HepG2 (cell line): ENCODE results near the gene SLC38A3. TPM values are rescaled to one million over a fixed set of nuclear protein-coding genes. Genes with fewer than 3 reads are reported as not detected.

ENCODE experiments used
- CHCHD3 ChIP-seq: sonication (generic); formaldehyde crosslinking; IDR thresholded peaks from 2 replicates; pipeline ENCODE4 v1.8.0; 2022; ENCODE audit warnings: mild to moderate bottlenecking, missing genetic modification reagents, moderate library complexity
- GFI1 ChIP-seq: sonication (generic); formaldehyde crosslinking; IDR thresholded peaks from 2 replicates; pipeline ENCODE4 v1.5.0; 2020; ENCODE audit warnings: missing genetic modification reagents, mild to moderate bottlenecking, borderline replicate concordance
- HIVEP1 ChIP-seq: sonication (generic); formaldehyde crosslinking; IDR thresholded peaks from 2 replicates; pipeline ENCODE4 v1.4.0; 2020; ENCODE audit warnings: mild to moderate bottlenecking, missing genetic modification reagents
- SAP130 ChIP-seq: IDR thresholded peaks from 2 replicates; pipeline ENCODE4 v1.6.1; 2016; ENCODE audit warnings: low read depth
- SP1 ChIP-seq, 2 experiments: fragments of 450-650 bp in 1 of 2; sonication (generic) in 1 of 2; formaldehyde crosslinking in 1 of 2; IDR thresholded peaks; 2 replicates each; pipeline versions ENCODE4 v1.4.0 to v1.6.1; 2016 to 2020; ENCODE audit warnings: missing genetic modification reagents in 1 of 2
- SP2 ChIP-seq: sonication (generic); formaldehyde crosslinking; IDR thresholded peaks from 2 replicates; pipeline ENCODE4 v1.5.1; 2020; ENCODE audit warnings: mild to moderate bottlenecking, missing genetic modification reagents
- XBP1 ChIP-seq: sonication (generic); formaldehyde crosslinking; IDR thresholded peaks from 2 replicates; pipeline ENCODE4 v1.5.0; 2020; ENCODE audit warnings: missing genetic modification reagents
- ZBTB20 ChIP-seq: sonication (generic); formaldehyde crosslinking; IDR thresholded peaks from 2 replicates; pipeline ENCODE4 v1.8.1; 2023; ENCODE audit warnings: missing genetic modification reagents, low read depth, mild to moderate bottlenecking, borderline replicate concordance
- ZNF510 ChIP-seq: sonication (generic); formaldehyde crosslinking; IDR thresholded peaks from 2 replicates; pipeline ENCODE4 v1.4.0; 2020; ENCODE audit warnings: low read depth, mild to moderate bottlenecking, missing genetic modification reagents
- ZNF543 ChIP-seq: sonication (generic); formaldehyde crosslinking; IDR thresholded peaks from 2 replicates; pipeline ENCODE4 v1.4.0; 2020; ENCODE audit warnings: mild to moderate bottlenecking, missing genetic modification reagents
- ZNF670 ChIP-seq: sonication (generic); formaldehyde crosslinking; IDR thresholded peaks from 2 replicates; pipeline ENCODE4 v1.8.0; 2022; ENCODE audit warnings: mild to moderate bottlenecking, missing genetic modification reagents, borderline replicate concordance
- ZNF674 ChIP-seq: sonication (generic); formaldehyde crosslinking; IDR thresholded peaks from 2 replicates; pipeline ENCODE4 v1.5.0; 2020; ENCODE audit warnings: low read depth, mild to moderate bottlenecking, missing genetic modification reagents
- polyA plus RNA-seq, 8 experiments: library from polyadenylated mRNA; depleted of rRNA in 3 of 8; stranded (reverse) in 7 of 8; unstranded in 1 of 8; fragments of >200 nt; fragmentation: Illumina TruSeq in 4 of 8; extraction: Trizol in 4 of 8; gene quantifications; 2 replicates each; pipeline versions ENCODE4 v1.2.1 to v1.2.3, GENCODE V29; 2011 to 2016; ENCODE audit warnings: low read depth in 4 of 8, missing spikeins in 1 of 8, mixed read lengths in 1 of 8; ENCODE audit not compliant: insufficient read depth in 1 of 8
- total RNA-seq, 5 experiments: library from RNA; depleted of rRNA; stranded (reverse); fragments of >200 nt; fragmentation: Illumina TruSeq; extraction: Trizol; gene quantifications; 2 replicates each; pipeline ENCODE4 v1.2.3, GENCODE V29; 2016; ENCODE audit warnings: low read depth in 1 of 5
- TF ChIP-seq, protein P1 (sequence below): sonication (generic); formaldehyde crosslinking; conservative IDR thresholded peaks from 2 replicates; pipeline ENCODE4 v1.4.0; 2020; ENCODE audit warnings: missing genetic modification reagents
- TF ChIP-seq, protein P2 (sequence below): sonication (generic); formaldehyde crosslinking; IDR thresholded peaks from 2 replicates; pipeline ENCODE4; 2020; ENCODE audit warnings: missing genetic modification reagents, mild to moderate bottlenecking, borderline replicate concordance
- TF ChIP-seq, protein P3 (sequence below): sonication (generic); formaldehyde crosslinking; IDR thresholded peaks from one replicate; pipeline ENCODE4 v1.5.1; 2020; ENCODE audit warnings: mild to moderate bottlenecking, missing genetic modification reagents; ENCODE audit errors: not compliant biosample characterization

SLC38A3 gene
- total and polyA plus RNA-seq, 2 of the 13 experiments (the other 11 are each of a cell fraction or from before 2014, with no cell fraction given): 29.8 to 164 TPM

DNA sequence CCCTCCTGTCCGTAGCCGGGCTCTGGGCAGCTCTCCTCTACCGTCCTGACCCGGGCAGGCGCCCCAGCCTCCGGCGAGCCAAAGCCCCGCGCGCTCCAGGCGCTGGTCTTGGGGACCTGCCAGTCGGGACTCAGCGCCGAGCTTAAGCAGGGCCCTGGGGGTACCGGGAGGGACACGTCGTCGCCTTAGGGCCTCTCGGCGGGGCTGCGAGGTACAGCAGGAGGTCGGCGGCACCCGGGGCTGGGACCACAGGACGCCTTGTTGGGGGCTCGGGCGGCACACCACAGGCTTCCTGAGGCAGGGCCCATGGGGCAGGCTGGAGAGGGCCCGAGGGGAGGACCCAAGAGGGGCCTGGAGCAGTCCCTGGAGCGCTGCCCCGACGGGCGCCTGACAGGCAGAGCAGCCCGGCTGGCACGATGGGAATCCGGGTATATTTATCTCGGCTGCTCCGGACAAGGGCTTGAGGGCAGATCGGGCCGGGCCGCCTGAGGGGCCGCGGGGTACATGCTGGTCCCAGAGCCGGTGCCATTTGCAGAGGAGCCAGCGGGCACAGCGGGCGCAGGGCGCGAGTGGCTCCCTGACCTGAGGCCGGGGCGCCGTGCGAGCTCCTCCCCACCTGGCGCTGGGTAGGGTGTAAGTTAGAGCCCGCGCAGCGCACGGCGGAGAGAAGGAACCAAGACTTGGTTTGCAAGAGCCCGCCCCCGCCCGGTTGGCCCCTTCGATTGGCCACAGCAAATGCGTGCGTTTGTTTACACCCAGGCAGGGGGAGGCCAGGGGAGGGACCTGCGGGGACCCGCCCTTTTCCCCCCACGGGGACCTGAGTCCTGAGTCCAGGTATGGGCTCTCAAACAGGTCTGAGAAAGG, 574 bp downstream of the SLC38A3 start (continued):
- TF ChIP-seq, protein P1, sequence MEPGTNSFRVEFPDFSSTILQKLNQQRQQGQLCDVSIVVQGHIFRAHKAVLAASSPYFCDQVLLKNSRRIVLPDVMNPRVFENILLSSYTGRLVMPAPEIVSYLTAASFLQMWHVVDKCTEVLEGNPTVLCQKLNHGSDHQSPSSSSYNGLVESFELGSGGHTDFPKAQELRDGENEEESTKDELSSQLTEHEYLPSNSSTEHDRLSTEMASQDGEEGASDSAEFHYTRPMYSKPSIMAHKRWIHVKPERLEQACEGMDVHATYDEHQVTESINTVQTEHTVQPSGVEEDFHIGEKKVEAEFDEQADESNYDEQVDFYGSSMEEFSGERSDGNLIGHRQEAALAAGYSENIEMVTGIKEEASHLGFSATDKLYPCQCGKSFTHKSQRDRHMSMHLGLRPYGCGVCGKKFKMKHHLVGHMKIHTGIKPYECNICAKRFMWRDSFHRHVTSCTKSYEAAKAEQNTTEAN (CRISPR knock-in tag): 0 out of 2 replicates have a peak, but pooled peaks have one; percentile 10
- TF ChIP-seq SP1 (IDR thresholded peaks at IDR 0.05) (no peak), SP1 (CRISPR knock-in tag; IDR thresholded peaks at IDR 0.05) (peak; percentile 62; the same call in 1 of the 2 replicates), CHCHD3 (CRISPR knock-in tag) (peak; percentile 36; the same call in 1 of the 2 replicates), SP2 (CRISPR knock-in tag) (peak; percentile 39; the same call in 1 of the 2 replicates), ZNF510 (0 out of 2 replicates have a peak, but pooled peaks have one; percentile 51), ZNF543 (CRISPR knock-in tag) (peak; percentile 46; the same call in 1 of the 2 replicates), HIVEP1 (CRISPR knock-in tag) (peak; percentile 74), ZBTB20 (CRISPR knock-in tag) (peak; percentile 19; the same call in 1 of the 2 replicates), ZNF674 (CRISPR knock-in tag) (no peak; the same call in 1 of the 2 replicates), SAP130 (CRISPR knock-in tag) (peak; percentile 98), GFI1 (CRISPR knock-in tag) (0 out of 2 replicates have a peak, but pooled peaks have one; percentile 20), XBP1 (0 out of 2 replicates have a peak, but pooled peaks have one; percentile 57), ZNF670 (CRISPR knock-in tag) (0 out of 2 replicates have a peak, but pooled peaks have one; percentile 82)
- TF ChIP-seq, protein P2, sequence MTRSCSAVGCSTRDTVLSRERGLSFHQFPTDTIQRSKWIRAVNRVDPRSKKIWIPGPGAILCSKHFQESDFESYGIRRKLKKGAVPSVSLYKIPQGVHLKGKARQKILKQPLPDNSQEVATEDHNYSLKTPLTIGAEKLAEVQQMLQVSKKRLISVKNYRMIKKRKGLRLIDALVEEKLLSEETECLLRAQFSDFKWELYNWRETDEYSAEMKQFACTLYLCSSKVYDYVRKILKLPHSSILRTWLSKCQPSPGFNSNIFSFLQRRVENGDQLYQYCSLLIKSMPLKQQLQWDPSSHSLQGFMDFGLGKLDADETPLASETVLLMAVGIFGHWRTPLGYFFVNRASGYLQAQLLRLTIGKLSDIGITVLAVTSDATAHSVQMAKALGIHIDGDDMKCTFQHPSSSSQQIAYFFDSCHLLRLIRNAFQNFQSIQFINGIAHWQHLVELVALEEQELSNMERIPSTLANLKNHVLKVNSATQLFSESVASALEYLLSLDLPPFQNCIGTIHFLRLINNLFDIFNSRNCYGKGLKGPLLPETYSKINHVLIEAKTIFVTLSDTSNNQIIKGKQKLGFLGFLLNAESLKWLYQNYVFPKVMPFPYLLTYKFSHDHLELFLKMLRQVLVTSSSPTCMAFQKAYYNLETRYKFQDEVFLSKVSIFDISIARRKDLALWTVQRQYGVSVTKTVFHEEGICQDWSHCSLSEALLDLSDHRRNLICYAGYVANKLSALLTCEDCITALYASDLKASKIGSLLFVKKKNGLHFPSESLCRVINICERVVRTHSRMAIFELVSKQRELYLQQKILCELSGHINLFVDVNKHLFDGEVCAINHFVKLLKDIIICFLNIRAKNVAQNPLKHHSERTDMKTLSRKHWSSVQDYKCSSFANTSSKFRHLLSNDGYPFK (CRISPR knock-in tag): peak; percentile 31; the same call in 1 of the 2 replicates
- TF ChIP-seq, protein P3, sequence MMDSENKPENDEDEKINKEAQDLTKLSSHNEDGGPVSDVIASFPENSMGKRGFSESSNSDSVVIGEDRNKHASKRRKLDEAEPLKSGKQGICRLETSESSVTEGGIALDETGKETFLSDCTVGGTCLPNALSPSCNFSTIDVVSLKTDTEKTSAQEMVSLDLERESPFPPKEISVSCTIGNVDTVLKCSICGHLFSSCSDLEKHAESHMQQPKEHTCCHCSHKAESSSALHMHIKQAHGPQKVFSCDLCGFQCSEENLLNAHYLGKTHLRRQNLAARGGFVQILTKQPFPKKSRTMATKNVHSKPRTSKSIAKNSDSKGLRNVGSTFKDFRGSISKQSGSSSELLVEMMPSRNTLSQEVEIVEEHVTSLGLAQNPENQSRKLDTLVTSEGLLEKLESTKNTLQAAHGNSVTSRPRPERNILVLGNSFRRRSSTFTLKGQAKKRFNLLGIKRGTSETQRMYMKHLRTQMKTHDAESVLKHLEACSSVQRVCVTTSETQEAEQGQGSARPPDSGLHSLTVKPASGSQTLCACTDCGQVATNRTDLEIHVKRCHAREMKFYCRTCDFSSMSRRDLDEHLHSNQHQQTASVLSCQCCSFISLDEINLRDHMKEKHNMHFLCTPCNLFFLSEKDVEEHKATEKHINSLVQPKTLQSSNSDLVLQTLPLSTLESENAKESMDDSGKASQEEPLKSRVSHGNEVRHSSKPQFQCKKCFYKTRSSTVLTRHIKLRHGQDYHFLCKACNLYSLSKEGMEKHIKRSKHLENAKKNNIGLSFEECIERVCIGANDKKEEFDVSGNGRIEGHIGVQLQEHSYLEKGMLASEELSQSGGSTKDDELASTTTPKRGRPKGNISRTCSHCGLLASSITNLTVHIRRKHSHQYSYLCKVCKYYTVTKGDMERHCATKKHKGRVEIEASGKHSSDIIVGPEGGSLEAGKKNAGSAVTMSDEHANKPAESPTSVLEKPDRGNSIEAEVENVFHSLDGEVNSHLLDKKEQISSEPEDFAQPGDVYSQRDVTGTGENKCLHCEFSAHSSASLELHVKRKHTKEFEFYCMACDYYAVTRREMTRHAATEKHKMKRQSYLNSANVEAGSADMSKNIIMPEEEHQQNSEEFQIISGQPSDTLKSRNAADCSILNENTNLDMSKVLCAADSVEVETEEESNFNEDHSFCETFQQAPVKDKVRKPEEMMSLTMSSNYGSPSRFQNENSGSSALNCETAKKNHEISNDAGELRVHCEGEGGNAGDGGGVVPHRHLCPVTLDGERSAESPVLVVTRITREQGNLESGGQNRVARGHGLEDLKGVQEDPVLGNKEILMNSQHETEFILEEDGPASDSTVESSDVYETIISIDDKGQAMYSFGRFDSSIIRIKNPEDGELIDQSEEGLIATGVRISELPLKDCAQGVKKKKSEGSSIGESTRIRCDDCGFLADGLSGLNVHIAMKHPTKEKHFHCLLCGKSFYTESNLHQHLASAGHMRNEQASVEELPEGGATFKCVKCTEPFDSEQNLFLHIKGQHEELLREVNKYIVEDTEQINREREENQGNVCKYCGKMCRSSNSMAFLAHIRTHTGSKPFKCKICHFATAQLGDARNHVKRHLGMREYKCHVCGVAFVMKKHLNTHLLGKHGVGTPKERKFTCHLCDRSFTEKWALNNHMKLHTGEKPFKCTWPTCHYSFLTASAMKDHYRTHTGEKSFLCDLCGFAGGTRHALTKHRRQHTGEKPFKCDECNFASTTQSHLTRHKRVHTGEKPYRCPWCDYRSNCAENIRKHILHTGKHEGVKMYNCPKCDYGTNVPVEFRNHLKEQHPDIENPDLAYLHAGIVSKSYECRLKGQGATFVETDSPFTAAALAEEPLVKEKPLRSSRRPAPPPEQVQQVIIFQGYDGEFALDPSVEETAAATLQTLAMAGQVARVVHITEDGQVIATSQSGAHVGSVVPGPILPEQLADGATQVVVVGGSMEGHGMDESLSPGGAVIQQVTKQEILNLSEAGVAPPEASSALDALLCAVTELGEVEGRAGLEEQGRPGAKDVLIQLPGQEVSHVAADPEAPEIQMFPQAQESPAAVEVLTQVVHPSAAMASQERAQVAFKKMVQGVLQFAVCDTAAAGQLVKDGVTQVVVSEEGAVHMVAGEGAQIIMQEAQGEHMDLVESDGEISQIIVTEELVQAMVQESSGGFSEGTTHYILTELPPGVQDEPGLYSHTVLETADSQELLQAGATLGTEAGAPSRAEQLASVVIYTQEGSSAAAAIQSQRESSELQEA (CRISPR knock-in tag): peak; percentile 7
